GM19438 (cell line): ENCODE results near the gene FCRL3.
A peak's percentile ranks its signal among the peaks of the same experiment; 100 is the strongest.

Experiments used
- ATAC-seq: cut with Tn5 transposase; IDR thresholded peaks from one replicate; pipeline ENCODE4 v1.9.1; 2021; ENCODE audit warnings: low read depth; ENCODE audit not compliant: unreplicated experiment

FCRL3 gene

GRCh38 chr1:157691285-157691920 lies 9.2 kb downstream of the FCRL3 start:
- ATAC-seq = no peak

GRCh38 chr1:157682710-157683437 lies 17.7 kb downstream of the FCRL3 start:
- ATAC-seq = no peak

- ATAC-seq = no peak
Measured at GRCh38 chr1:157678721-157679120, 21.8 kb downstream of the FCRL3 start.

GRCh38 chr1:157673008-157673407 lies 27.6 kb downstream of the FCRL3 start:
- ATAC-seq = no peak

- ATAC-seq = no peak
Measured at GRCh38 chr1:157671895-157672294, 28.7 kb downstream of the FCRL3 start.

- no peak for ATAC-seq
Measured at GRCh38 chr1:157659576-157660247, 40.9 kb downstream of the FCRL3 start.

- ATAC-seq = no peak
Measured at GRCh38 chr1:157658571-157658970, 42.0 kb downstream of the FCRL3 start.

GRCh38 chr1:157653494-157653873 lies 47.1 kb downstream of the FCRL3 start:
- ATAC-seq = no peak

GRCh38 chr1:157652859-157653493 lies 47.6 kb downstream of the FCRL3 start:
- peak; percentile 95 for ATAC-seq

GRCh38 chr1:157648317-157648716 lies 52.3 kb downstream of the FCRL3 start:
- no peak for ATAC-seq

GRCh38 chr1:157646144-157646543 lies 54.4 kb downstream of the FCRL3 start:
- no peak for ATAC-seq

GRCh38 chr1:157641177-157641576 lies 59.4 kb downstream of the FCRL3 start:
- no peak for ATAC-seq

- ATAC-seq = no peak
Measured at GRCh38 chr1:157639800-157640199, 60.8 kb downstream of the FCRL3 start.

GRCh38 chr1:157628773-157629172 lies 71.8 kb downstream of the FCRL3 start:
- no peak for ATAC-seq
